B cell (primary cell): ENCODE measurements around the gene ANXA10.

Experiments used
- CTCF ChIP-seq: fragments of 200-600 bp; IDR thresholded peaks from one replicate; pipeline ENCODE4 v1.8.0; 2022; ENCODE audit warnings: antibody characterized with exemption, mild to moderate bottlenecking
- EZH2 ChIP-seq: IDR thresholded peaks from 2 replicates; pipeline ENCODE4 v1.6.1; 2012; ENCODE audit warnings: borderline replicate concordance, low read depth, mild to moderate bottlenecking, moderate library complexity, low read length; ENCODE audit not compliant: insufficient read depth, poor library complexity, severe bottlenecking

- no peak for TF ChIP-seq CTCF
- TF ChIP-seq EZH2 = no peak
Measured at GRCh38 chr4:168057412-168057811, 34.9 kb upstream of the ANXA10 start.
